H1 (cell line): ENCODE data around the gene SRPX2. TPM values are rescaled to one million over a fixed set of nuclear protein-coding genes. Genes with fewer than 3 reads are reported as not detected.

ENCODE experiments used
- CTCF ChIA-PET: fragments of 300-600 bp; sonication (Branson Sonifier 250); formaldehyde crosslinking; loops from one replicate; lab custom pipeline; 2021; ENCODE audit not compliant: partially characterized antibody; lab: Charles Lee
- POLR2A ChIA-PET: fragments of 300-600 bp; sonication (Branson Sonifier 250); formaldehyde crosslinking; loops from one replicate; lab custom pipeline; 2021; ENCODE audit warnings: inconsistent platforms; ENCODE audit not compliant: partially characterized antibody; lab: Charles Lee
- DNase-seq, 2 experiments: peaks; one replicate each; pipeline versions ENCODE4 v3.0.0 to v3.0.0-alpha.2; 2010 to 2022; ENCODE audit warnings: low spot score in 2 of 2, low read depth in 1 of 2, mixed read lengths in 1 of 2
- FAIRE-seq: peaks from 2 replicates; lab custom pipeline; 2011; peaks lifted over from hg19 to GRCh38; lab: Jason Lieb, UNC
- H2AFZ ChIP-seq: 2 replicates; pipeline ENCODE4 v1.8.1; 2012; ENCODE audit warnings: low read length, inconsistent platforms
- H2AK5ac ChIP-seq: 2 replicates; pipeline ENCODE4 v1.6.1; 2013; ENCODE audit warnings: low read depth, low read length
- H2BK120ac ChIP-seq: replicated peaks from 2 replicates; pipeline ENCODE3; 2013; ENCODE audit warnings: low read depth, low read length, inconsistent platforms
- H2BK12ac ChIP-seq: 2 replicates; pipeline ENCODE4 v1.6.1; 2013; ENCODE audit warnings: low read depth, low read length
- H2BK15ac ChIP-seq: 2 replicates; pipeline ENCODE4 v1.6.1; 2013; ENCODE audit warnings: low read length
- H2BK20ac ChIP-seq: 2 replicates; pipeline ENCODE4 v1.6.1; 2013; ENCODE audit warnings: low read length
- H2BK5ac ChIP-seq: 2 replicates; pipeline ENCODE4 v1.6.1; 2013; ENCODE audit warnings: low read depth, low read length
- H3K14ac ChIP-seq: 2 replicates; pipeline ENCODE4 v1.6.1; 2013; ENCODE audit warnings: inconsistent platforms; ENCODE audit not compliant: insufficient read length
- H3K18ac ChIP-seq: 2 replicates; pipeline ENCODE4 v1.6.1; 2013; ENCODE audit warnings: low read length; ENCODE audit errors: extremely low read depth
- H3K23ac ChIP-seq: 2 replicates; pipeline ENCODE4 v1.6.1; 2013; ENCODE audit warnings: inconsistent platforms; ENCODE audit not compliant: insufficient read length
- H3K23me2 ChIP-seq: 2 replicates; pipeline ENCODE4 v1.6.1; 2013; ENCODE audit warnings: low read depth, low read length
- H3K27ac ChIP-seq: 2 replicates; pipeline ENCODE4 v1.6.1; 2011; ENCODE audit warnings: low read depth, low read length, inconsistent platforms
- H3K27me3 ChIP-seq, 4 experiments: replicated peaks in 1 of 4; 1 replicate in 1 of 4; 2 replicates in 3 of 4; pipeline versions ENCODE4 v1.6.1 to v1.8.1; 2011 to 2013; ENCODE audit warnings: low read length in 3 of 4, mild to moderate bottlenecking in 3 of 4, inconsistent platforms in 2 of 4, mixed read lengths in 2 of 4, moderate library complexity in 1 of 4; ENCODE audit not compliant: control insufficient read depth in 3 of 4, insufficient read depth in 3 of 4; ENCODE audit errors: extremely low read depth in 1 of 4
- H3K36me3 ChIP-seq, 4 experiments: 2 replicates each; pipeline versions ENCODE4 v1.6.1 to v1.8.1; 2011 to 2013; ENCODE audit warnings: mild to moderate bottlenecking in 4 of 4, low read length in 3 of 4, moderate library complexity in 2 of 4, control low read depth in 1 of 4, inconsistent platforms in 1 of 4; ENCODE audit not compliant: insufficient read depth in 4 of 4, control insufficient read depth in 2 of 4
- H3K4ac ChIP-seq: replicated peaks from 2 replicates; pipeline ENCODE3; 2013; ENCODE audit warnings: low read length, low read depth, mixed read lengths, inconsistent platforms; ENCODE audit not compliant: insufficient read length
- H3K4me1 ChIP-seq, 4 experiments: replicated peaks in 1 of 4; 1 replicate in 1 of 4; 2 replicates in 3 of 4; pipeline versions ENCODE4 v1.6.1 to v1.8.1; 2011 to 2013; ENCODE audit warnings: low read length in 3 of 4, inconsistent platforms in 2 of 4, mixed read lengths in 1 of 4; ENCODE audit not compliant: insufficient read depth in 4 of 4, control insufficient read depth in 3 of 4
- H3K4me2 ChIP-seq, 2 experiments: 2 replicates each; pipeline versions ENCODE4 v1.6.1 to v1.8.1; 2011 to 2013; ENCODE audit warnings: low read depth in 2 of 2, low read length in 2 of 2, control low read depth in 1 of 2, inconsistent platforms in 1 of 2, mild to moderate bottlenecking in 1 of 2; ENCODE audit not compliant: insufficient read depth in 1 of 2
- H3K4me3 ChIP-seq, 4 experiments: fragments of 200-600, 300-600 bp in 1 of 4; sonication (generic), shearing (Covaris generic), sonication (Bioruptor Twin) in 1 of 4; 2 replicates each; pipeline versions ENCODE4 v1.5.1 to v1.8.1; 2011 to 2016; ENCODE audit warnings: low read length in 4 of 4, low read depth in 3 of 4, control low read depth in 2 of 4, inconsistent platforms in 2 of 4, mild to moderate bottlenecking in 2 of 4, mixed read lengths in 1 of 4, moderate library complexity in 1 of 4; ENCODE audit not compliant: insufficient read depth in 2 of 4; ENCODE audit errors: extremely low read depth in 1 of 4
- H3K56ac ChIP-seq: replicated peaks from 2 replicates; pipeline ENCODE3; 2013; ENCODE audit warnings: low read depth, mild to moderate bottlenecking, mixed read lengths, low read length, inconsistent platforms; ENCODE audit not compliant: insufficient read length
- H3K79me1 ChIP-seq: 2 replicates; pipeline ENCODE4 v1.6.1; 2013; ENCODE audit warnings: low read depth, low read length, control low read depth
- H3K79me2 ChIP-seq, 2 experiments: 2 replicates each; pipeline versions ENCODE4 v1.6.1 to v1.8.1; 2012 to 2013; ENCODE audit warnings: low read length in 2 of 2, mild to moderate bottlenecking in 2 of 2, inconsistent platforms in 1 of 2; ENCODE audit not compliant: insufficient read depth in 2 of 2, control insufficient read depth in 1 of 2
- H3K9ac ChIP-seq, 4 experiments: replicated peaks in 1 of 4; 1 replicate in 1 of 4; 2 replicates in 3 of 4; pipeline versions ENCODE4 v1.6.1 to v1.8.1; 2011 to 2013; ENCODE audit warnings: low read depth in 3 of 4, low read length in 3 of 4, control low read depth in 2 of 4, mild to moderate bottlenecking in 2 of 4, moderate library complexity in 2 of 4, inconsistent platforms in 1 of 4; ENCODE audit errors: extremely low read depth in 1 of 4
- H3K9me3 ChIP-seq, 2 experiments: 2 replicates each; pipeline versions ENCODE4 v1.6.1 to v1.8.1; 2012 to 2013; ENCODE audit warnings: mild to moderate bottlenecking in 2 of 2, moderate library complexity in 2 of 2, control low read depth in 1 of 2, inconsistent platforms in 1 of 2, low read depth in 1 of 2, low read length in 1 of 2, mixed read lengths in 1 of 2; ENCODE audit not compliant: insufficient read depth in 2 of 2
- H4K20me1 ChIP-seq, 2 experiments: replicated peaks in 1 of 2; 2 replicates each; pipeline versions ENCODE3 to v1.8.1; 2011 to 2013; ENCODE audit warnings: inconsistent platforms in 2 of 2, low read length in 2 of 2, mild to moderate bottlenecking in 1 of 2; ENCODE audit not compliant: insufficient read depth in 2 of 2, control insufficient read depth in 1 of 2
- H4K5ac ChIP-seq: 2 replicates; pipeline ENCODE4 v1.6.1; 2013; ENCODE audit warnings: low read length, low read depth, mixed read lengths, inconsistent platforms; ENCODE audit not compliant: insufficient read length
- H4K8ac ChIP-seq: 2 replicates; pipeline ENCODE4 v1.8.0; 2013; ENCODE audit warnings: mild to moderate bottlenecking, moderate library complexity, low read length, inconsistent platforms; ENCODE audit not compliant: insufficient read depth; ENCODE audit errors: extremely low read depth
- H4K91ac ChIP-seq: replicated peaks from 2 replicates; pipeline ENCODE3; 2013; ENCODE audit warnings: low read length, mixed read lengths, inconsistent platforms; ENCODE audit not compliant: insufficient read length
- BACH1 ChIP-seq: IDR thresholded peaks from 2 replicates; pipeline ENCODE4 v1.6.1; 2012; ENCODE audit warnings: low read length, improper control_type of control experiment
- BCL11A ChIP-seq, 2 experiments: IDR thresholded peaks; one replicate each; pipeline ENCODE4 v1.6.1; 2011; ENCODE audit warnings: low read depth in 2 of 2, low read length in 2 of 2, mild to moderate bottlenecking in 2 of 2
- GABPA ChIP-seq: IDR thresholded peaks from 2 replicates; pipeline ENCODE4 v1.6.1; 2011; ENCODE audit warnings: mild to moderate bottlenecking, low read length, moderate library complexity, borderline replicate concordance; ENCODE audit not compliant: insufficient read depth
- KDM1A ChIP-seq: fragments of 200-600, 300-600 bp; sonication (generic); IDR thresholded peaks from 2 replicates; pipeline ENCODE4 v1.7.1; 2016; ENCODE audit warnings: mild to moderate bottlenecking, low read length, borderline replicate concordance
- SIN3A ChIP-seq, 2 experiments: IDR thresholded peaks in 1 of 2; conservative IDR thresholded peaks in 1 of 2; 2 replicates each; pipeline ENCODE4 v1.6.1; 2011 to 2012; ENCODE audit warnings: low read length in 2 of 2, improper control_type of control experiment in 1 of 2, low read depth in 1 of 2, mild to moderate bottlenecking in 1 of 2
- SIRT6 ChIP-seq: IDR thresholded peaks from one replicate; pipeline ENCODE4 v1.7.1; 2012; ENCODE audit warnings: low read length, inconsistent platforms
- SRF ChIP-seq: IDR thresholded peaks from 2 replicates; pipeline ENCODE4 v1.6.1; 2011; ENCODE audit warnings: mild to moderate bottlenecking, low read depth, low read length, moderate library complexity
- TAF1 ChIP-seq: IDR thresholded peaks from 2 replicates; pipeline ENCODE4 v1.6.1; 2011; ENCODE audit warnings: mild to moderate bottlenecking, low read depth, low read length
- USF2 ChIP-seq: IDR thresholded peaks from 2 replicates; pipeline ENCODE4 v1.6.1; 2011; ENCODE audit warnings: low read length, improper control_type of control experiment
- WGBS, 2 experiments: shearing (Covaris generic) in 1 of 2; methylation state at CpG; one replicate each; pipeline versions ENCODE4 v1.1.6 to v1.1.7; 2013 to 2015; ENCODE audit warnings: low lambda C conversion rate in 2 of 2, mixed read lengths in 2 of 2, inconsistent platforms in 1 of 2, low coverage in 1 of 2, missing lambda C conversion rate in 1 of 2; ENCODE audit not compliant: insufficient replicate concordance in 2 of 2, insufficient coverage in 1 of 2, insufficient read length in 1 of 2; ENCODE audit errors: extremely low coverage in 1 of 2, missing lambda C conversion rate in 1 of 2; 5-methylcytosine and 5-hydroxymethylcytosine counted together
- polyA plus RNA-seq, 7 experiments: library from polyadenylated mRNA; depleted of rRNA in 3 of 7; stranded (reverse) in 5 of 7; unstranded in 2 of 7; fragments of >200 nt in 5 of 7; fragments of 200-250 nt in 2 of 7; gene quantifications; 1 replicate in 5 of 7; 2 replicates in 1 of 7; 4 replicates in 1 of 7; pipeline versions ENCODE4 v1.2.1 to v1.2.3, GENCODE V29; 2011 to 2013; ENCODE audit warnings: missing spikeins in 2 of 7, mixed read lengths in 2 of 7
- total RNA-seq: library from RNA; stranded (reverse); fragmentation: NEBNext Ultra II Directional; extraction: Animal tissue kit (Norgen Biotek cat#: 25700); gene quantifications from 2 replicates; pipeline ENCODE4 v1.2.1, GENCODE V29; 2021

SRPX2 gene
- total and polyA plus RNA-seq, 2 of the 8 experiments (the other 6 are each of a cell fraction or from before 2014, with no cell fraction given), result not detected

- Histone ChIP-seq H3K14ac (no peak overlapping the region), H3K9me3 (no peaks in the 10 kb centered on the region), H2BK20ac (no peak overlapping the region), H3K4me3 (no peak overlapping the region), H3K18ac (no peak overlapping the region), H3K56ac (no peak overlapping the region), H2BK5ac (no peak overlapping the region), H3K23ac (no peak overlapping the region), H3K27ac (no peak overlapping the region), H2BK120ac (no peak overlapping the region), H2AFZ (no peak overlapping the region), H2BK15ac (no peak overlapping the region), H4K91ac (no peak overlapping the region), H3K4ac (no peak overlapping the region), H3K4me1 (no peaks in the 10 kb centered on the region), H4K20me1 (no peaks in the 10 kb centered on the region), H2BK12ac (no peak overlapping the region), H3K23me2 (no peaks in the 10 kb centered on the region), H3K9ac (no peak overlapping the region), H4K8ac (no peak overlapping the region), H3K4me2 (no peak overlapping the region), H4K5ac (no peak overlapping the region), H3K79me1 (no peaks in the 10 kb centered on the region), H3K79me2 (no peaks in the 10 kb centered on the region), H3K36me3 (no peaks in the 10 kb centered on the region), H2AK5ac (no peak overlapping the region), H3K27me3 (no peaks in the 10 kb centered on the region)
- 95% methylated on average over 4 of the region's 4 CpGs; no CpG with 5 or more reads in 1 of the 2 experiments for WGBS, 2 experiments
- no peak for TF ChIP-seq BCL11A (IDR thresholded peaks at IDR 0.05; ENCODE audit: low read depth in 2 of 2, low read length in 2 of 2)
- no peak for TF ChIP-seq BACH1
- TF ChIP-seq SRF, result no peak
- TF ChIP-seq GABPA, result no peak
- no peak for TF ChIP-seq SIN3A (conservative IDR thresholded peaks at IDR 0.05 in 1 of 2, IDR thresholded peaks at IDR 0.05 in 1 of 2; ENCODE audit: low read depth in 1 of 2, low read length in 2 of 2)
- TF ChIP-seq SIRT6, result no peak
- TF ChIP-seq KDM1A, result no peak
- no peak for TF ChIP-seq TAF1
- no peak for TF ChIP-seq USF2
- FAIRE-seq (no peak), DNase-seq (no peak)
- POLR2A ChIA-PET, result no interaction called here
- CTCF ChIA-PET, result interaction anchor here (0.7 to 1.9 kb wide), 4 partner anchors 8 to 151 kb away, joined by 3 to 6 read pairs (median 6); no protein-coding TSS in a partner anchor
Observed at GRCh38 chrX:100662796-100663195, 18.8 kb downstream of the SRPX2 start.
